H1 (cell line): ENCODE data around the gene CSNK2A3. TPM values are rescaled to one million over a fixed set of nuclear protein-coding genes. Genes with fewer than 3 reads are reported as not detected.
A peak's percentile ranks its signal among the peaks of the same experiment; 100 is the strongest.

Experiments
- CTCF ChIA-PET: fragments of 300-600 bp; sonication (Branson Sonifier 250); formaldehyde crosslinking; loops from one replicate; lab custom pipeline; 2021; ENCODE audit not compliant: partially characterized antibody; lab: Charles Lee
- POLR2A ChIA-PET: fragments of 300-600 bp; sonication (Branson Sonifier 250); formaldehyde crosslinking; loops from one replicate; lab custom pipeline; 2021; ENCODE audit warnings: inconsistent platforms; ENCODE audit not compliant: partially characterized antibody; lab: Charles Lee
- DNase-seq, 2 experiments: peaks; one replicate each; pipeline versions ENCODE4 v3.0.0 to v3.0.0-alpha.2; 2010 to 2022; ENCODE audit warnings: low spot score in 2 of 2, low read depth in 1 of 2, mixed read lengths in 1 of 2
- FAIRE-seq: peaks from 2 replicates; lab custom pipeline; 2011; peaks lifted over from hg19 to GRCh38; lab: Jason Lieb, UNC
- H2AFZ ChIP-seq: 2 replicates; pipeline ENCODE4 v1.8.1; 2012; ENCODE audit warnings: low read length, inconsistent platforms
- H2AK5ac ChIP-seq: 2 replicates; pipeline ENCODE4 v1.6.1; 2013; ENCODE audit warnings: low read depth, low read length
- H2BK120ac ChIP-seq: replicated peaks from 2 replicates; pipeline ENCODE3; 2013; ENCODE audit warnings: low read depth, low read length, inconsistent platforms
- H2BK12ac ChIP-seq: 2 replicates; pipeline ENCODE4 v1.6.1; 2013; ENCODE audit warnings: low read depth, low read length
- H2BK15ac ChIP-seq: 2 replicates; pipeline ENCODE4 v1.6.1; 2013; ENCODE audit warnings: low read length
- H2BK20ac ChIP-seq: 2 replicates; pipeline ENCODE4 v1.6.1; 2013; ENCODE audit warnings: low read length
- H2BK5ac ChIP-seq: 2 replicates; pipeline ENCODE4 v1.6.1; 2013; ENCODE audit warnings: low read depth, low read length
- H3K14ac ChIP-seq: 2 replicates; pipeline ENCODE4 v1.6.1; 2013; ENCODE audit warnings: inconsistent platforms; ENCODE audit not compliant: insufficient read length
- H3K18ac ChIP-seq: 2 replicates; pipeline ENCODE4 v1.6.1; 2013; ENCODE audit warnings: low read length; ENCODE audit errors: extremely low read depth
- H3K23ac ChIP-seq: 2 replicates; pipeline ENCODE4 v1.6.1; 2013; ENCODE audit warnings: inconsistent platforms; ENCODE audit not compliant: insufficient read length
- H3K23me2 ChIP-seq: 2 replicates; pipeline ENCODE4 v1.6.1; 2013; ENCODE audit warnings: low read depth, low read length
- H3K27ac ChIP-seq: 2 replicates; pipeline ENCODE4 v1.6.1; 2011; ENCODE audit warnings: low read depth, low read length, inconsistent platforms
- H3K27me3 ChIP-seq, 4 experiments: replicated peaks in 1 of 4; 1 replicate in 1 of 4; 2 replicates in 3 of 4; pipeline versions ENCODE4 v1.6.1 to v1.8.1; 2011 to 2013; ENCODE audit warnings: low read length in 3 of 4, mild to moderate bottlenecking in 3 of 4, inconsistent platforms in 2 of 4, mixed read lengths in 2 of 4, moderate library complexity in 1 of 4; ENCODE audit not compliant: control insufficient read depth in 3 of 4, insufficient read depth in 3 of 4; ENCODE audit errors: extremely low read depth in 1 of 4
- H3K36me3 ChIP-seq, 4 experiments: 2 replicates each; pipeline versions ENCODE4 v1.6.1 to v1.8.1; 2011 to 2013; ENCODE audit warnings: mild to moderate bottlenecking in 4 of 4, low read length in 3 of 4, moderate library complexity in 2 of 4, control low read depth in 1 of 4, inconsistent platforms in 1 of 4; ENCODE audit not compliant: insufficient read depth in 4 of 4, control insufficient read depth in 2 of 4
- H3K4ac ChIP-seq: replicated peaks from 2 replicates; pipeline ENCODE3; 2013; ENCODE audit warnings: low read length, low read depth, mixed read lengths, inconsistent platforms; ENCODE audit not compliant: insufficient read length
- H3K4me1 ChIP-seq, 4 experiments: replicated peaks in 1 of 4; 1 replicate in 1 of 4; 2 replicates in 3 of 4; pipeline versions ENCODE4 v1.6.1 to v1.8.1; 2011 to 2013; ENCODE audit warnings: low read length in 3 of 4, inconsistent platforms in 2 of 4, mixed read lengths in 1 of 4; ENCODE audit not compliant: insufficient read depth in 4 of 4, control insufficient read depth in 3 of 4
- H3K4me2 ChIP-seq, 2 experiments: 2 replicates each; pipeline versions ENCODE4 v1.6.1 to v1.8.1; 2011 to 2013; ENCODE audit warnings: low read depth in 2 of 2, low read length in 2 of 2, control low read depth in 1 of 2, inconsistent platforms in 1 of 2, mild to moderate bottlenecking in 1 of 2; ENCODE audit not compliant: insufficient read depth in 1 of 2
- H3K4me3 ChIP-seq, 4 experiments: fragments of 200-600, 300-600 bp in 1 of 4; sonication (generic), shearing (Covaris generic), sonication (Bioruptor Twin) in 1 of 4; 2 replicates each; pipeline versions ENCODE4 v1.5.1 to v1.8.1; 2011 to 2016; ENCODE audit warnings: low read length in 4 of 4, low read depth in 3 of 4, control low read depth in 2 of 4, inconsistent platforms in 2 of 4, mild to moderate bottlenecking in 2 of 4, mixed read lengths in 1 of 4, moderate library complexity in 1 of 4; ENCODE audit not compliant: insufficient read depth in 2 of 4; ENCODE audit errors: extremely low read depth in 1 of 4
- H3K56ac ChIP-seq: replicated peaks from 2 replicates; pipeline ENCODE3; 2013; ENCODE audit warnings: low read depth, mild to moderate bottlenecking, mixed read lengths, low read length, inconsistent platforms; ENCODE audit not compliant: insufficient read length
- H3K79me1 ChIP-seq: 2 replicates; pipeline ENCODE4 v1.6.1; 2013; ENCODE audit warnings: low read depth, low read length, control low read depth
- H3K79me2 ChIP-seq, 2 experiments: 2 replicates each; pipeline versions ENCODE4 v1.6.1 to v1.8.1; 2012 to 2013; ENCODE audit warnings: low read length in 2 of 2, mild to moderate bottlenecking in 2 of 2, inconsistent platforms in 1 of 2; ENCODE audit not compliant: insufficient read depth in 2 of 2, control insufficient read depth in 1 of 2
- H3K9ac ChIP-seq, 4 experiments: replicated peaks in 1 of 4; 1 replicate in 1 of 4; 2 replicates in 3 of 4; pipeline versions ENCODE4 v1.6.1 to v1.8.1; 2011 to 2013; ENCODE audit warnings: low read depth in 3 of 4, low read length in 3 of 4, control low read depth in 2 of 4, mild to moderate bottlenecking in 2 of 4, moderate library complexity in 2 of 4, inconsistent platforms in 1 of 4; ENCODE audit errors: extremely low read depth in 1 of 4
- H3K9me3 ChIP-seq, 2 experiments: 2 replicates each; pipeline versions ENCODE4 v1.6.1 to v1.8.1; 2012 to 2013; ENCODE audit warnings: mild to moderate bottlenecking in 2 of 2, moderate library complexity in 2 of 2, control low read depth in 1 of 2, inconsistent platforms in 1 of 2, low read depth in 1 of 2, low read length in 1 of 2, mixed read lengths in 1 of 2; ENCODE audit not compliant: insufficient read depth in 2 of 2
- H4K20me1 ChIP-seq, 2 experiments: replicated peaks in 1 of 2; 2 replicates each; pipeline versions ENCODE3 to v1.8.1; 2011 to 2013; ENCODE audit warnings: inconsistent platforms in 2 of 2, low read length in 2 of 2, mild to moderate bottlenecking in 1 of 2; ENCODE audit not compliant: insufficient read depth in 2 of 2, control insufficient read depth in 1 of 2
- H4K5ac ChIP-seq: 2 replicates; pipeline ENCODE4 v1.6.1; 2013; ENCODE audit warnings: low read length, low read depth, mixed read lengths, inconsistent platforms; ENCODE audit not compliant: insufficient read length
- H4K8ac ChIP-seq: 2 replicates; pipeline ENCODE4 v1.8.0; 2013; ENCODE audit warnings: mild to moderate bottlenecking, moderate library complexity, low read length, inconsistent platforms; ENCODE audit not compliant: insufficient read depth; ENCODE audit errors: extremely low read depth
- H4K91ac ChIP-seq: replicated peaks from 2 replicates; pipeline ENCODE3; 2013; ENCODE audit warnings: low read length, mixed read lengths, inconsistent platforms; ENCODE audit not compliant: insufficient read length
- CEBPB ChIP-seq: IDR thresholded peaks from 2 replicates; pipeline ENCODE4 v1.6.1; 2012; ENCODE audit warnings: low read depth, low read length
- EP300 ChIP-seq, 2 experiments: IDR thresholded peaks; 1 replicate in 1 of 2; 2 replicates in 1 of 2; pipeline ENCODE4 v1.6.1; 2011 to 2012; ENCODE audit warnings: low read depth in 2 of 2, low read length in 2 of 2, mild to moderate bottlenecking in 2 of 2, borderline replicate concordance in 1 of 2, inconsistent platforms in 1 of 2, moderate library complexity in 1 of 2
- JUN ChIP-seq: IDR thresholded peaks from 2 replicates; pipeline ENCODE4 v1.6.1; 2011; ENCODE audit warnings: low read depth, mild to moderate bottlenecking, improper control_type of control experiment, low read length
- NANOG ChIP-seq: IDR thresholded peaks from 2 replicates; pipeline ENCODE4 v1.6.1; 2011; ENCODE audit warnings: low read length, low read depth, mild to moderate bottlenecking, inconsistent platforms; ENCODE audit not compliant: insufficient read depth, poor library complexity, severe bottlenecking
- SUZ12 ChIP-seq: fragments of 200-600 bp; sonication (generic); IDR thresholded peaks from 2 replicates; pipeline ENCODE4 v1.6.1; 2012; ENCODE audit warnings: mild to moderate bottlenecking, inconsistent platforms, low read length, moderate library complexity, mixed read lengths
- polyA plus RNA-seq, 7 experiments: library from polyadenylated mRNA; depleted of rRNA in 3 of 7; stranded (reverse) in 5 of 7; unstranded in 2 of 7; fragments of >200 nt in 5 of 7; fragments of 200-250 nt in 2 of 7; gene quantifications; 1 replicate in 5 of 7; 2 replicates in 1 of 7; 4 replicates in 1 of 7; pipeline versions ENCODE4 v1.2.1 to v1.2.3, GENCODE V29; 2011 to 2013; ENCODE audit warnings: missing spikeins in 2 of 7, mixed read lengths in 2 of 7
- total RNA-seq: library from RNA; stranded (reverse); fragmentation: NEBNext Ultra II Directional; extraction: Animal tissue kit (Norgen Biotek cat#: 25700); gene quantifications from 2 replicates; pipeline ENCODE4 v1.2.1, GENCODE V29; 2021

CSNK2A3 gene
- total and polyA plus RNA-seq, 2 of the 8 experiments (the other 6 are each of a cell fraction or from before 2014, with no cell fraction given), result 0.69 to 1.0 TPM

DNA sequence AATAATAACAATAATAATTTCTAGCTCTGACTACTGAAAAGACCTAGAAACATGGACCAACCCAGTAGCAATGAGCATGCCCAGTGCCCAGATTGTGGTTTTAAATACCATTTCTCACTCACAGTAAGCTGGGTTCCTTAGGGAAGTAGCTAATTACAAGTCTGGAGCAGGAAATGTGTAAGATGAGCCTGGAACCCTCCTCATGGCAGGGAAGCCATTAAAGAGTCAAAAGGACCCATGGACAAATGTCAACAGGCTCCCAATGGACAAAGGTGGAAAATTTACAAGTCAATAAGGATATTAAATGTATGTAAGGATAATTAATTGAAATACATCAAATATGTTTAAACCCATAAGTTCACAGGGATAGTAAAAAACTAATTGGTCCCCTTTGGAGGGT lies 10.6 kb upstream of the CSNK2A3 start:
- Histone ChIP-seq H3K27me3 (no peaks in the 10 kb centered on the region), H4K91ac (no peak overlapping the region), H2AK5ac (no peak overlapping the region), H4K8ac (no peak overlapping the region), H2BK12ac (no peak overlapping the region), H3K4me1 (no peaks in the 10 kb centered on the region), H3K4ac (no peak overlapping the region), H4K5ac (no peak overlapping the region), H3K79me1 (no peaks in the 10 kb centered on the region), H3K18ac (no peak overlapping the region), H3K9me3 (no peaks in the 10 kb centered on the region), H3K56ac (no peak overlapping the region), H3K36me3 (no peaks in the 10 kb centered on the region), H2BK120ac (no peak overlapping the region), H3K23ac (no peak overlapping the region), H2AFZ (no peak overlapping the region), H4K20me1 (no peaks in the 10 kb centered on the region), H3K4me3 (no peak overlapping the region), H3K79me2 (no peaks in the 10 kb centered on the region), H2BK15ac (no peak overlapping the region), H3K23me2 (no peaks in the 10 kb centered on the region), H3K14ac (no peak overlapping the region), H3K9ac (no peak overlapping the region), H3K4me2 (no peak overlapping the region), H3K27ac (no peak overlapping the region), H2BK5ac (no peak overlapping the region), H2BK20ac (no peak overlapping the region)
- ChIA-PET POLR2A (no interaction called here), CTCF (no interaction called here)
- FAIRE-seq, result no peak
- TF ChIP-seq SUZ12 (no peak), CEBPB (no peak), EP300 (IDR thresholded peaks at IDR 0.05; ENCODE audit: borderline replicate concordance in 1 of 2, low read depth in 2 of 2, low read length in 2 of 2) (no peak), NANOG (peak; percentile 42), JUN (no peak)
- TF ChIP-seq, all 59 proteins: peak for 1
- DNase-seq, result peak in 1 of 2 experiments; percentile 3
